ENCODE measurements around the gene ZNF746.

ZNF746 gene

DNA sequence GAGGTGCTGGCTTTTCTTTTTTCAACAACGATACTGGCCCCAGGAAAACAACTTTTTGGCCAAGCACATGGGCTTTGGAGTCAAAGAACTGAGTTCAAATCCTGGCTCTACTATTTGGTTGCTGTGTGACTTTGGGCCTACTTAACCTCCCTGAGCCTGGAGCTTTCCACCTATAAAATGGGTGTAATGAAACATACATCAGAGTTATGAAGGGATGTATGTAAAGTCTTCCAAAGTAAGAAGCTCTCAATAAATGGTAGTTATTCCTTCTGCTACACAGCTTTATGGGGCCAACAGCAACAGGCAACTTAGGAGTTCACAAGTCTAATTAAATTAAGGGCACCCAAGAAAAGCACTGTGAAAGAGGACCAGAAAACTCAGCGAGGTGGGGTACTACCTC lies 69.7 kb downstream of the ZNF746 start:
- no peak for ATAC-seq
- TF ChIP-seq ZC3H10 (CRISPR knock-in tag; IDR thresholded peaks at IDR 0.05) (no peak), PPARA (CRISPR knock-in tag; IDR thresholded peaks at IDR 0.05; ENCODE audit: borderline replicate concordance) (no peak), OSR1 (CRISPR knock-in tag; IDR thresholded peaks at IDR 0.05) (no peak), ZNF8 (CRISPR knock-in tag; IDR thresholded peaks at IDR 0.05) (no peak), ESRRG (CRISPR knock-in tag; IDR thresholded peaks at IDR 0.05) (no peak), SNAI2 (CRISPR knock-in tag; IDR thresholded peaks at IDR 0.05) (no peak), ZFP30 (CRISPR knock-in tag; IDR thresholded peaks at IDR 0.05) (no peak), ARNTL (CRISPR knock-in tag; IDR thresholded peaks at IDR 0.05; ENCODE audit: borderline replicate concordance, low read depth) (no peak), TCF4 (CRISPR knock-in tag; IDR thresholded peaks at IDR 0.05; ENCODE audit: borderline replicate concordance) (no peak), RARB (CRISPR knock-in tag; IDR thresholded peaks at IDR 0.05) (no peak), GLIS3 (CRISPR knock-in tag; IDR thresholded peaks at IDR 0.05) (no peak), ZFP3 (CRISPR knock-in tag; IDR thresholded peaks at IDR 0.05) (no peak)
- TF ChIP-seq, protein P1, sequence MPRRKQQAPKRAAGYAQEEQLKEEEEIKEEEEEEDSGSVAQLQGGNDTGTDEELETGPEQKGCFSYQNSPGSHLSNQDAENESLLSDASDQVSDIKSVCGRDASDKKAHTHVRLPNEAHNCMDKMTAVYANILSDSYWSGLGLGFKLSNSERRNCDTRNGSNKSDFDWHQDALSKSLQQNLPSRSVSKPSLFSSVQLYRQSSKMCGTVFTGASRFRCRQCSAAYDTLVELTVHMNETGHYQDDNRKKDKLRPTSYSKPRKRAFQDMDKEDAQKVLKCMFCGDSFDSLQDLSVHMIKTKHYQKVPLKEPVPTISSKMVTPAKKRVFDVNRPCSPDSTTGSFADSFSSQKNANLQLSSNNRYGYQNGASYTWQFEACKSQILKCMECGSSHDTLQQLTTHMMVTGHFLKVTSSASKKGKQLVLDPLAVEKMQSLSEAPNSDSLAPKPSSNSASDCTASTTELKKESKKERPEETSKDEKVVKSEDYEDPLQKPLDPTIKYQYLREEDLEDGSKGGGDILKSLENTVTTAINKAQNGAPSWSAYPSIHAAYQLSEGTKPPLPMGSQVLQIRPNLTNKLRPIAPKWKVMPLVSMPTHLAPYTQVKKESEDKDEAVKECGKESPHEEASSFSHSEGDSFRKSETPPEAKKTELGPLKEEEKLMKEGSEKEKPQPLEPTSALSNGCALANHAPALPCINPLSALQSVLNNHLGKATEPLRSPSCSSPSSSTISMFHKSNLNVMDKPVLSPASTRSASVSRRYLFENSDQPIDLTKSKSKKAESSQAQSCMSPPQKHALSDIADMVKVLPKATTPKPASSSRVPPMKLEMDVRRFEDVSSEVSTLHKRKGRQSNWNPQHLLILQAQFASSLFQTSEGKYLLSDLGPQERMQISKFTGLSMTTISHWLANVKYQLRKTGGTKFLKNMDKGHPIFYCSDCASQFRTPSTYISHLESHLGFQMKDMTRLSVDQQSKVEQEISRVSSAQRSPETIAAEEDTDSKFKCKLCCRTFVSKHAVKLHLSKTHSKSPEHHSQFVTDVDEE (CRISPR knock-in tag; IDR thresholded peaks at IDR 0.05), result no peak

- peak; percentile 20; the same call in 1 of the 3 replicates for ATAC-seq
- TF ChIP-seq, protein P2, sequence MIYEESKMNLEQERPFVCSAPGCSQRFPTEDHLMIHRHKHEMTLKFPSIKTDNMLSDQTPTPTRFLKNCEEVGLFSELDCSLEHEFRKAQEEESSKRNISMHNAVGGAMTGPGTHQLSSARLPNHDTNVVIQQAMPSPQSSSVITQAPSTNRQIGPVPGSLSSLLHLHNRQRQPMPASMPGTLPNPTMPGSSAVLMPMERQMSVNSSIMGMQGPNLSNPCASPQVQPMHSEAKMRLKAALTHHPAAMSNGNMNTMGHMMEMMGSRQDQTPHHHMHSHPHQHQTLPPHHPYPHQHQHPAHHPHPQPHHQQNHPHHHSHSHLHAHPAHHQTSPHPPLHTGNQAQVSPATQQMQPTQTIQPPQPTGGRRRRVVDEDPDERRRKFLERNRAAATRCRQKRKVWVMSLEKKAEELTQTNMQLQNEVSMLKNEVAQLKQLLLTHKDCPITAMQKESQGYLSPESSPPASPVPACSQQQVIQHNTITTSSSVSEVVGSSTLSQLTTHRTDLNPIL (CRISPR knock-in tag; IDR thresholded peaks at IDR 0.05; ENCODE audit: low read depth), result no peak
- TF ChIP-seq ZFP3 (CRISPR knock-in tag; IDR thresholded peaks at IDR 0.05) (no peak), CSRNP3 (CRISPR knock-in tag; IDR thresholded peaks at IDR 0.05) (no peak), ISL1 (CRISPR knock-in tag; IDR thresholded peaks at IDR 0.05) (no peak), ESRRG (CRISPR knock-in tag; IDR thresholded peaks at IDR 0.05) (no peak), ZNF70 (CRISPR knock-in tag; IDR thresholded peaks at IDR 0.05) (no peak), CSDC2 (CRISPR knock-in tag; IDR thresholded peaks at IDR 0.05) (no peak), TOX (CRISPR knock-in tag; IDR thresholded peaks at IDR 0.05; ENCODE audit: borderline replicate concordance) (no peak), RARB (CRISPR knock-in tag; IDR thresholded peaks at IDR 0.05) (no peak), GLIS3 (CRISPR knock-in tag; IDR thresholded peaks at IDR 0.05) (no peak), ARNTL (CRISPR knock-in tag; IDR thresholded peaks at IDR 0.05; ENCODE audit: borderline replicate concordance, low read depth) (no peak), ZFP30 (CRISPR knock-in tag; IDR thresholded peaks at IDR 0.05) (no peak), ZNF8 (CRISPR knock-in tag; IDR thresholded peaks at IDR 0.05) (no peak), PPARA (CRISPR knock-in tag; IDR thresholded peaks at IDR 0.05; ENCODE audit: borderline replicate concordance) (no peak), POU6F1 (CRISPR knock-in tag; IDR thresholded peaks at IDR 0.05; ENCODE audit: borderline replicate concordance, low read depth) (no peak), OSR1 (CRISPR knock-in tag; IDR thresholded peaks at IDR 0.05) (no peak)
Measured at GRCh38 chr7:149427096-149427680, 70.4 kb downstream of the ZNF746 start.

- no peak for TF ChIP-seq SNAI2 (CRISPR knock-in tag; IDR thresholded peaks at IDR 0.05)
- no peak for ATAC-seq
Measured at GRCh38 chr7:149423449-149424110, 74.0 kb downstream of the ZNF746 start.

GRCh38 chr7:149422914-149423301 lies 74.7 kb downstream of the ZNF746 start:
- TF ChIP-seq ZFP3 (CRISPR knock-in tag; IDR thresholded peaks at IDR 0.05), result no peak
- no peak for ATAC-seq

Measured in SK-N-SH treated with all-trans-retinoic acid at 6 μM for 48 hours (cell line).